ENCODE data around the gene TANGO6. TPM values are rescaled to one million over a fixed set of nuclear protein-coding genes. Genes with fewer than 3 reads are reported as not detected.

TANGO6 gene
- total and polyA plus RNA-seq, 7 donors, result 5.3 to 16.2 (median 12.5) TPM

GRCh38 chr16:68806422-68806821 is 36.9 kb upstream of the TANGO6 start:
- intact Hi-C loops (cut with DNase I), result no loop called here
- no peak overlapping the region for H3K27ac ChIP-seq
- DNase-seq, result no peak
- TF ChIP-seq CTCF (IDR thresholded peaks at IDR 0.05), result no peak
- no peaks in the 10 kb centered on the region for H3K36me3 ChIP-seq (ENCODE audit: insufficient read depth in 1 of 2, low read depth in 1 of 2)
- no peaks in the 10 kb centered on the region for H3K27me3 ChIP-seq (ENCODE audit: insufficient read depth in 3 of 3, low read length in 2 of 3)
- ATAC-seq, result no peak
- H3K4me3 ChIP-seq, result no peak overlapping the region
- H3K4me1 ChIP-seq, result no peaks in the 10 kb centered on the region
- H3K9me3 ChIP-seq, result no peaks in the 10 kb centered on the region
- 91 to 96% (median 95%) methylated on average over 2 of the region's 2 CpGs for WGBS, 3 donors

- H3K27me3 ChIP-seq (ENCODE audit: insufficient read depth in 3 of 3, low read length in 2 of 3), result peaks cover 0 to 3% (median 0%) of the 10 kb centered on the region in 3 donors
- no peak for ATAC-seq
- intact Hi-C loops (cut with DNase I), result no loop called here
Measured at GRCh38 chr16:68806981-68807380, 36.4 kb upstream of the TANGO6 start.

GRCh38 chr16:68814516-68814915 is 28.8 kb upstream of the TANGO6 start:
- ATAC-seq, result no peak
- DNase-seq, result no peak
- Histone ChIP-seq H3K36me3 (ENCODE audit: insufficient read depth in 1 of 2, low read depth in 1 of 2) (no peaks in the 10 kb centered on the region), H3K27ac (no peak overlapping the region), H3K27me3 (ENCODE audit: insufficient read depth in 3 of 3, low read length in 2 of 3) (peaks cover 0 to 3% (median 0%) of the 10 kb centered on the region in 3 donors), H3K4me1 (no peaks in the 10 kb centered on the region), H3K9me3 (no peaks in the 10 kb centered on the region), H3K4me3 (no peak overlapping the region)
- 89 to 93% (median 91%) methylated on average over 3 of the region's 3 CpGs for WGBS, 3 donors
- intact Hi-C loops (cut with DNase I), result no loop called here
- TF ChIP-seq CTCF (IDR thresholded peaks at IDR 0.05), result no peak

More at GRCh38 chr16:68806981-68807380, 36.4 kb upstream of the TANGO6 start:
- Histone ChIP-seq H3K4me1 (no peaks in the 10 kb centered on the region), H3K4me3 (no peak overlapping the region), H3K36me3 (ENCODE audit: insufficient read depth in 1 of 2, low read depth in 1 of 2) (no peaks in the 10 kb centered on the region), H3K9me3 (no peaks in the 10 kb centered on the region), H3K27ac (no peak overlapping the region)
- no peak for TF ChIP-seq CTCF (IDR thresholded peaks at IDR 0.05)
- no peak for DNase-seq
- 60 to 73% (median 66%) methylated on average over 1 of the region's 1 CpG for WGBS, 3 donors

- intact Hi-C loops (cut with DNase I), result no loop called here
- H3K36me3 ChIP-seq (ENCODE audit: insufficient read depth in 1 of 2, low read depth in 1 of 2), result no peaks in the 10 kb centered on the region
- no peak for ATAC-seq
- DNase-seq, result no peak
- H3K9me3 ChIP-seq, result no peaks in the 10 kb centered on the region
- H3K27ac ChIP-seq, result no peak overlapping the region
- no peak for TF ChIP-seq CTCF (IDR thresholded peaks at IDR 0.05)
- 46 to 58% (median 53%) methylated on average over 8 of the region's 8 CpGs for WGBS, 3 donors
- H3K4me1 ChIP-seq, result no peaks in the 10 kb centered on the region
- H3K27me3 ChIP-seq (ENCODE audit: insufficient read depth in 3 of 3, low read length in 2 of 3), result no peaks in the 10 kb centered on the region
- H3K4me3 ChIP-seq, result no peak overlapping the region
Measured at GRCh38 chr16:68823401-68824135, 19.8 kb upstream of the TANGO6 start.

GRCh38 chr16:68825427-68825826 is 17.9 kb upstream of the TANGO6 start:
- no peak for TF ChIP-seq CTCF (IDR thresholded peaks at IDR 0.05)
- H3K4me1 ChIP-seq, result no peaks in the 10 kb centered on the region
- DNase-seq (no peak), ATAC-seq (no peak)
- no peaks in the 10 kb centered on the region for H3K36me3 ChIP-seq (ENCODE audit: insufficient read depth in 1 of 2, low read depth in 1 of 2)
- H3K27me3 ChIP-seq (ENCODE audit: insufficient read depth in 3 of 3, low read length in 2 of 3), result no peaks in the 10 kb centered on the region
- H3K4me3 ChIP-seq, result no peak overlapping the region
- intact Hi-C loops (cut with DNase I), result no loop called here
- no peak overlapping the region for H3K27ac ChIP-seq
- H3K9me3 ChIP-seq, result no peaks in the 10 kb centered on the region
